Measurements from ENCODE around the gene MRM3. TPM values are rescaled to one million over a fixed set of nuclear protein-coding genes. Genes with fewer than 3 reads are reported as not detected.
"Not testable (repeated sequence)": the region's sequence is repeated elsewhere in the genome, so short reads cannot be mapped to it uniquely, and the experiment has no call there.

Gene MRM3, protein sequence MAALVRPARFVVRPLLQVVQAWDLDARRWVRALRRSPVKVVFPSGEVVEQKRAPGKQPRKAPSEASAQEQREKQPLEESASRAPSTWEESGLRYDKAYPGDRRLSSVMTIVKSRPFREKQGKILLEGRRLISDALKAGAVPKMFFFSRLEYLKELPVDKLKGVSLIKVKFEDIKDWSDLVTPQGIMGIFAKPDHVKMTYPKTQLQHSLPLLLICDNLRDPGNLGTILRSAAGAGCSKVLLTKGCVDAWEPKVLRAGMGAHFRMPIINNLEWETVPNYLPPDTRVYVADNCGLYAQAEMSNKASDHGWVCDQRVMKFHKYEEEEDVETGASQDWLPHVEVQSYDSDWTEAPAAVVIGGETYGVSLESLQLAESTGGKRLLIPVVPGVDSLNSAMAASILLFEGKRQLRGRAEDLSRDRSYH
- 10 to 100 TPM; 10.5 to 14.1 (median 12.7) TPM for polyA plus RNA-seq (ENCODE audit: insufficient read length in 10 of 10)
- long read RNA-seq, donor 1, transcript MRM3-201 (4 exons, 1,809 nt) = major isoform, 5 of 8 reads
- long read RNA-seq, donor 1, partial matches to known transcripts = 0 of 8 reads
- long read RNA-seq, donor 1, other reads (novel, unspliced or antisense) = 0 of 8 reads
- long read RNA-seq, donor 2, partial matches to known transcripts = 0 of 1 reads
- long read RNA-seq, donor 2, other reads (novel, unspliced or antisense) = 0 of 1 reads
- long read RNA-seq, donor 3 = 0 reads
- long read RNA-seq, donor 4, partial matches to known transcripts = 0 of 5 reads
- long read RNA-seq, donor 4, other reads (novel, unspliced or antisense) = 0 of 5 reads
- long read RNA-seq, donor 5, partial matches to known transcripts = 0 of 4 reads
- long read RNA-seq, donor 5, other reads (novel, unspliced or antisense) = 0 of 4 reads
- long read RNA-seq, donor 6, transcript MRM3-201 (4 exons, 1,809 nt) = major isoform, 9 of 11 reads
- long read RNA-seq, donor 6, partial matches to known transcripts = 0 of 11 reads
- long read RNA-seq, donor 6, other reads (novel, unspliced or antisense) = 0 of 11 reads
- long read RNA-seq, donor 7, partial matches to known transcripts = 0 of 1 reads
- long read RNA-seq, donor 7, other reads (novel, unspliced or antisense) = 0 of 1 reads
- long read RNA-seq, donor 8, partial matches to known transcripts = 0 of 2 reads
- long read RNA-seq, donor 8, other reads (novel, unspliced or antisense) = 0 of 2 reads
- long read RNA-seq, donor 9 = 0 reads

DNA sequence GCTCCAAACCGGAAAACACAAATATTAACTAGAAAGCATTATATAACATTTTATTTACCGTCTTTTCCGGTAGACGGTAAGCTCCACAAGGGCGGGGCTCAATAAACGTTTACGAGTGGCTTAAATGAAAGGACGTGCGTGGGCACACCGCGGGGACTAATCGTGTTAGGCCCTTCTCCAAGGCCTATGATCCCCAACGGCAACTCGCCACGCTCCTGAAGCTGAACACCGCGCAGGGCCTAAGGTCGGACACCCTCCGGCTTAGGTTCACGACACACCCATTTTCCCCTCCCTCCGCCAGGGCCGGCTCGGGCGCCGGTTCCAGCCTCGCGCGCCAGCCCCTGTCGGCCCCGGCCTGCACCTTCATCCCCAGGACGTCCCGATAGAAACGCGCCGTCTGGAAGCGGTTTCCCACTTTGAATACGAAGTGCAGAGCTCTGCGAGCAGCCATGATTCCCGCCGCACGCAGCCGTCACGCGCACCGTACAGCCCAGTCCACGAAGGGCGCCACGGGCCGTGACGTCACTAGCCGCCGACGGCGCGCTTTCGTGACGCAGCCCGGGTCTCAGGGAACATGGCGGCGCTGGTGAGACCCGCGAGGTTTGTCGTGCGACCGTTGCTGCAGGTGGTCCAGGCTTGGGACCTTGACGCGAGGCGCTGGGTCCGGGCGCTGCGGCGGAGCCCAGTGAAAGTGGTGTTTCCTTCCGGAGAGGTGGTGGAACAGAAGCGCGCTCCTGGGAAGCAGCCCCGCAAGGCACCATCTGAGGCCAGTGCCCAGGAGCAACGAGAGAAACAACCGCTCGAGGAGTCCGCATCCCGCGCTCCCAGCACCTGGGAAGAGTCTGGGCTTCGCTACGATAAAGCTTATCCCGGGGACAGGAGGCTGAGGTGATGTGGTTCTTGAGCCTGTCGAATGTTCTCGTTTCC, at the start of gene MRM3, which contains the start of gene GLOD4:
Gene MRM3, plus strand, starts transcription at position 549 of the 927 bp plus-strand sequence. Its CDS starts 26 bp downstream, at position 575.
Gene GLOD4, minus strand, starts transcription at position 476 of the 927 bp plus-strand sequence. Its CDS starts 25 bp downstream, at position 451.
- peak; percentile 89 to 98 (median 95) for DNase-seq

DNA sequence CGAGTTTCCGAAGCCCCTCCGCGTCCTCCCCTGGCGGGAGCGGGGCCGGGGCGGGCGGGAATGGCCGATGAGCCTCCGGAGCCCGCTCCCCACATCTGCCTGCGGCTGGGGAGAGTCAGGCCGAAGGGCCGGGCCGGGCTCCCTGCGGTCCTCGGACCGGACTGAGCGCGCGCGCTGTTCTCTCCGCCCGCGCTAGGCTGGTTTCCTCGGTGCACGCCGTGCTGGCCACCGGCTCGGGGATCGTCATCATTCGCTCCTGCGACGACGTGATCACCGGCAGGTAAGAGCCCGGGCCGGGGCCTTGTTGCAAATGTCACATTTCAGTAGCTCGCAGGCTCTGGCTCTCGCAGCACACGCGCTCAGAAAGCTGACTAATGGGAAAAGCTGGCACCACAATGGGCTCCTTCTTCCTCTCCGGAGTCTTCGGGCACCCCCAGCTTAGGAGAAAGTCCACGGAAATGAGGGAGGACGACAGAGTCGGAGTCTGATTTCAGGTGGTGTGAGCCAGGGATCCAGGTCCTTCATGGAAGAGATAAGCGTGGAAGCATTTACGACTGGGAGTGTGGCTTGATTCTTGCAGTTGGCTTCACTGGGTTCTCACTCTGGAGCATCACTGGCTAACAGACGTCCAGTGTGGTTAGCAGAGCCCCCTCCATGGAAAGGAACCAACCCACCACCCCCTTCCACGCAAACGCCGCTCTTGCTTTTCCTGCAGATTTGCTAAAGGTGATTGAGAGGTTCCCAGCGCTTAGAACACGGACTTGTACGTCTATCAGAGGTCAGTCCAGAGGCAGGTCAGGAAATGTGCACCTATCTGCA, 49.0 kb upstream of the MRM3 start:
- DNase-seq = peak in 2 of 3 donors; percentile 23 to 69

DNA sequence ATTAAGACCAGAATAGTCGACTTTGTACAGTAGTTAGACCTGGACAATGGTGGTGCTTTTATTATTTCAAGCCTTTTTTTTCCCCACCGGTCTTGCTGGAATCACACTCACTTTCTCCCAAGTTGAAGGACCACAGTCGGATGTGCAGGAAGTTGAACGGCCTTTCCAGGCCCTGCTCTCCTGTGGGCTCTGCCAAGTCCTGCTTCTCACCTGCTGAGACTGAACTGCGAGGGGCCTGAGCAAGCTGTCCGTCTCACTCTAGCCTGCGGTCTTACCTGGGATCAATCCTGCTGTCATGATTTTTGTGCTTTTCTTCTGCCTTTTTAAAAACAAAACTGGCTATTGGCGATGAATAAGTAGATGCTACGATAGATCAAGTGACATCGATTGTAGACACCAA, 48.4 kb upstream of the MRM3 start:
- DNase-seq = no peak

DNA sequence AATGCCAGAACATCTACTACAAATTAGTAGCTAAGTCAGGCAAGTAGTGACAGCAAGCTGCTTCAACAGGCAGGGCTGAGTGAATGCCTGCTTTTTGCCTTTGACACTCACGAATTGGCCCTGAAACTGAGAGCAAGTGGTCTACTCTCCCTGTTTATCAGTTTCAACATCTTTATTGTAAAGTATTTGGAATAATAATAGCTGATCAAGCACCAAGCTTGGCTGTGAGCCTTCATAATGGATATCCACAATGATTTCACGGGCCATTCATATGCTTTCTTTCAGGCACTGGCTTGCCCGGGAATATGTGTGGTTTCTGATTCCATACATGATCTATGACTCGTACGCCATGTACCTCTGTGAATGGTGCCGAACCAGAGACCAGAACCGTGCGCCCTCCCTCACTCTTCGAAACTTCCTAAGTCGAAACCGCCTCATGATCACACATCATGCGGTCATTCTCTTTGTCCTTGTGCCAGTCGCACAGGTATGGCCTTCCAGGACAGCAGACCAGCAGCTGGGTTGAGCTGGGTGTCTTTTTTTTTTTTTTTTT, 44.5 kb upstream of the MRM3 start:
- DNase-seq = no peak

DNA sequence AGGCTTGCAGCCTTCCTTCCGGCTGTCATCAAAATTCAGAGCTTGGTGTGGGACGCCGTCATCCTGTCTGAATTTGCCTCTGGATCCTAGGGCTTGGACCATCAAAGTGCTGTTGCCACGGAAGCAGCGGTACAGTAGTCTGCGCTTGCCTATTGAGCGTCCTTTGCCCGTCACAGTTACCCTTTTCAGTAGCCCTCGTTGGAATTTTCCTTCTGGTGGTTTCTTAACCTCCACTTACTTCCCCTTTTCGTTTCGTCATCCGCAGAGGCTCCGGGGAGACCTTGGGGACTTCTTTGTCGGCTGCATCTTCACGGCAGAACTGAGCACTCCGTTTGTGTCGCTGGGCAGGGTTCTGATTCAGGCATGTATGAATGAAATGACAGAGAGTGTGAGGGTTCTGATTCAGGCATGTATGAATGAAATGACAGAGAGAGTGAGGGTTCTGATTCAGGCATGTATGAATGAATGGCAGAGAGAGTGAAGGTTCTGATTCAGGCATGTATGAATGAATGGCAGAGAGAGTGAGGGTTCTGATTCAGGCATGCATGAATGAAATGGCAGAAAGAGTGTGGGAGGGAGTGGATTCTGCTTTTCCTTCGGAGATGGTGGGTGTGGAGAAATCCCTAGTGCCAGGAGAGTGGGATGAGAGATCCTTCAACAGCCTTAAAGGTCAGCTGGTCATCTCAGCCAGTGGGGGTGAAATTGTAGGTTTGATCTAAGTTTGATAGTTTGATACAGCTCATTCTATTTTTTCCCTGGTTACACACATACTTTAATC, 41.7 kb upstream of the MRM3 start:
- peak in 2 of 3 donors; percentile 16 to 35 for DNase-seq

DNA sequence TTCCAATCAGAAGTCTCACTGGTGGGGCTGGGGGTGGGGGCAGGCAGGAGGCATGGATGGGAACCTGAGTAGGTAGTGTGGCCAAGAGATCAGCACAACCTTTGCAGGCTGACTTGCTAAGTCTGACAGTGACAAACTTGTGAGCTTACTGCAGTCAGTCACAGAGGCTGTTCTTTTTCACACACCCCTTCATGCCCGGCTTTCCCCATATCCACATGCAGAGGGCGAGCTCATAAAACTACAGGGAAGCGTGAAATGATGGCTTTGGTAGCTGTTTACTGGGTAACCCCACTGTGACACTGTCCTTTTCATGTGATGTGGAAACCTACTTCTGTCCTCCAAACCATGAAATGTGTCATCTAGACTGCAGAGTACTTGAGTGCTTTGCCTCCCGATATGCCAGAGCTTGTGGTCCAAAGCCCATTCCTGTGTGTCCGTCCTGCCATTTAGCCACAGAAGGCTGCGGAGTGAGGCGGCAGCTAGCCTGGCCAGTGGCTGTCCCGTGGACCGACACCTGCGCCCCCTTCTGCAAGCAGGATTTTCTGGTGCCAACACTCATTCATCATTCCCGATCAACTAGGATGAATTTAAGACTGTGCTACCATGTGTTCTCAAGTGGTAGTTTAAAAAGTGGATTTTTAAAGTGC, 39.9 kb upstream of the MRM3 start:
- no peak for DNase-seq

DNA sequence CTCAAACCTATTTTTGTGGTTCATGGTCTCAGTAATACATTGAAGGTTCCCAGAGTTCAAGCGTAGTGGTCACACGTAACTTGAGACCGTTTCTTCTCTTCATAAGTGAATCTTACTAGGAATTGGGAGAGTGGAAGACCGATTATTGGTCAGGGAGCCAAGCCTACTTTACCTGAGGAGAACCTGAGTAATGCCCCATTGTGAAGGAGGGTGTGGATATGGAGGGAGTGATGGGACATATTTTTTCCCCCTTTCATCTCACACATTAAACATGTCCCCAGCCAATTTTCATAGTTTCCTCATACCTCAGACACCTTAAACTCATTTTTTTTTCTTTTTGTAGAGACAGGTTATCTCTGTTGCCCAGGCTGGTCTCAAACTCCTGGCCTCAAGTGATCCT, 39.0 kb upstream of the MRM3 start:
- DNase-seq = no peak

DNA sequence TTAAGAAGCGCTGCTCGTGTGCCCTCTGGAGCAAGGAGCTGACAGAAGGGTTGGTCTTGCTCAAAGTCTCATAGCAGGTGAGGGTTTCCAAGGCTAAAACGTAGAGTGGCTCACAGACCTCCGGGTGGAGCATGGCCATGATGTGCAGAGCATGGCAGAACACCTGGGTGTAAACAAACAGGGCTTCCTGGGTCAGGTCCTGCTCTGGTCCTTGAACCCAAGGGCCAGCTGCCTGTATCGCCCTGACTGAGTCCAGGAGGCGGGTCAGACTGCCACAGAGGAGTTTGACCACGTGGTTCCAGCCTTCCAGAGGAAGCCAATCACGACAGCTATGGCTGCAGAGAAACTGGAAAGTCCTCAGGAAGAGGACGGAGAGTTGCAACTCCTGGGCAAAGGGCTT, 37.2 kb upstream of the MRM3 start:
- DNase-seq = no peak

DNA sequence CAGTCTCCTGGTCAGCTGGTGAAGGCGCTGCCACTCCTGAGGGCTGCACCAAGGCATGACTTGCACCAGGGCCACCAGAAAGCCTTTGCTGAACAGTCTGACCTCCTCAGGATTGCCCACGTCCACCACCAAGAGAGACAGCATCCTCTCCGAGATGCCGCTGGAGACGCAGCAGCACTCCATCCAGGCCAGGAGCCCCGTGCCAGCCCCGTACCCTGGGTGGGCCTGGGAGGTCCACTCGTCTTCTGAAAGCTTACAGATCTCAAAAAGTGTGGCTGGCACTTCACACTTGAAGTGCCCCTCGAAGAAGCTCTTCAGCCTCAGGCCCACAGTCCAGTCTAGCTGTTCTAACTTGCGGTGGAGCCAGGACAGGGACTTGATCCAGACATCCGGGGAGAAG, 36.7 kb upstream of the MRM3 start:
- no peak for DNase-seq

DNA sequence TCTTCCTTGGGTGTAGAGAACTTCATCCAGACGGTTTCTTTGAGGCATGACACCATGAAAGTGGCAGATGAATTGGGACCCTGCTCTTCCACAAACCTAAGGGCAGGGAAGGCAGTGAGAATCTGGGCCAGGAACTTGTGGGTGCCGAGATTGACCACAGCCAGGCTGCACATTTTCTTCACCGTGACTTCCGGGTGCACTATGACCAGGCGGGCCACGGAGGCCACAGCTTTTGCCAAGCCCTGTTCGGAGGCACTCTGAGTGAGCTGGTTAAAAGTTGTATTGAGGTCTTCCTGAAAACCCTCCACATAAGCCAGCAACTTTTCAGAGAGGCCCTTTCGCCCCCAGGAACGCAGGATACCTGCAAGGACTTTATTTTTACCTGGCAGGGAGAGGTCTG, 36.0 kb upstream of the MRM3 start:
- no peak for DNase-seq

DNA sequence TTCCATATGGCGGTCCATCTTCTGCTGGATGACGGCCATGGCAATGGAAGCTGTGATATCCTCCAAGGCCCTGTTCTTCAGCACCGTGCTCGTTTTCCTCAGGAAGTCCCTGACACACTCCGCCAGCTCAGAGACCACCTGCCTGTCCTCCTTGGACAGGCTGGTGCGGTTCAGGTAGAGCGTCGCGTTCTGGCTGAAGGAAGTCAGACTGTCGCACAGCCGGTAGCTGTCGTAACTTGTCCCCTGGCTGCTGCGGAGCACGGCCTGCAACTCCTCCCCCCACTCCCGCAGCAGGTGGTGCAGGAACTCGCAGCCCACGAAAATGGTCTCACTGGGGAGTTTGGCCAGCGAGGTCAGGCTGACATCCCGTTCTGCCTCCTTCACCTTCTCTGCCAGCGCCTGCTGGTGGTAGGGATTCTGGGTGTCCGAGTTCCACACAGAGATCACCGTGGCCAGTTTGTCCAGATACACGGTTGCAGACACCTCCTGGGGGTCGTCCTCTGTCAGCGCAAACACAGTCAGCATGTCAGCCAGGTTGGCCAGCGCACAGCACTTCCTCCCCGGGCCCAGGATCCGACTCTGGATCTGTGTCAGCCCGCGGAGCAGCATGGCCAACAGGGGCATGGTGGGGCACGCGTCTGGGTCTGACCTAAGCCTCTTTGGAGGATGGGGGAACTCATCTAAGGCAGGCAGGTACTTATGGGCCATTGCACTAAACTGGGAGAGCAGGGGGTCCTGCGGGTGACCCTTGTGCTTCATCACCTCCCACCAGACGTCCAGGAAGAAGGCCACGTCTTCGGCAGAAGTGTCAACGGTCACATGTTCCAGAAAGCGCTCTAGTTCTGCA, 35.1 kb upstream of the MRM3 start:
- DNase-seq = no peak

DNA sequence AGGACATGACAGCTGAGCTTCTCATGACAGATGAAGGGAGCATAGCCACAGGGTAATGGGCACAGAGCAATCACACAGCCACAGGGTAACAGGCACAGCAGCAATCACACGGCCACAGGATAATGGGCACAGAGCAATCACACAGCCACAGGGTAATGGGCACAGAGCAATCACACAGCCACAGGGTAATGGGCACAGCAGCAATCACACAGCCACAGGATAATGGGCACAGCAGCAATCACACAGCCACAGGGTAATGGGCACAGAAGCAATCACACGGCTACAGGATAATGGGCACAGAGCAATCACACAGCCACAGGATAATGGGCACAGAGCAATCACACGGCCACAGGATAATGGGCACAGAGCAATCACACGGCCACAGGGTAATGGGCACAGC, 33.5 kb upstream of the MRM3 start:
- DNase-seq = not testable (repeated sequence)

DNA sequence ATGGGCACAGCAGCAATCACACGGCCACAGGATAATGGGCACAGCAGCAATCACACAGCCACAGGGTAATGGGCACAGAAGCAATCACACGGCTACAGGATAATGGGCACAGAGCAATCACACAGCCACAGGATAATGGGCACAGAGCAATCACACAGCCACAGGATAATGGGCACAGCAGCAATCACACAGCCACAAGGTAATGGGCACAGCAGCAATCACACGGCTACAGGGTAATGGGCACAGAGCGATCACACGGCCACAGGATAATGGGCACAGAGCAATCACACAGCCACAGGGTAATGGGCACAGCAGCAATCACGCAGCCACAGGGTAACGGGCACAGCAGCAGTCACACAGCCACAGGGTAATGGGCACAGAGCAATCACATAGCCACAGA, 32.8 kb upstream of the MRM3 start:
- not testable (repeated sequence) for DNase-seq

DNA sequence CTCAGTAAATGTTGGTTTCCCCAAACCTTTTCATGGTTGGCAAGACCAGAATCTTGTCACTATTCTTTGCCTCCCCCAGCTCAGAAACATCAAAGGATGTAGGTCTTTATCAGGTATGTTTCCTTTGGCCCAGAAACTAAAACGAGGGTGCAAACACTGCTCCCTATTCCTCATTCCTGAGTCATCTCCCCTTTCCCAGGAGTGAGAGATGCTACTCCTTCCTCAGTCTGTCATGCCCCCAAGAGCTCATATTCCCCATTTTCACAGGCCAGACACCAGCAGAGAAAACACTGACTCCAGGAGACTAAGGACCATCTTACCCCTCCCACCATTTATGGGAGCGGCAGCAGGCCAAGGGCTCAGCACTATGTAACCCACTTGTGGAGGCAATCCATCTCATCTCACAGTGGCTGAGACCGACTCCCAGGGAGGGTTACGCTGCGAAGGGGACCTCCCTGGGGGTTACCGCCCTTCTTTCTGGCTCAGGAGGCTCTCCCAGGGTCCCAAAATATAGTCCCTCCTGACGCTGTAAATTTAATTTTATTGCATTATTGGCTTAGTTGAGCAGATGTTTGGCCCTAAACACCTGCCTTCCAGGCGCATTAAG, 31.6 kb upstream of the MRM3 start:
- no peak for DNase-seq

DNA sequence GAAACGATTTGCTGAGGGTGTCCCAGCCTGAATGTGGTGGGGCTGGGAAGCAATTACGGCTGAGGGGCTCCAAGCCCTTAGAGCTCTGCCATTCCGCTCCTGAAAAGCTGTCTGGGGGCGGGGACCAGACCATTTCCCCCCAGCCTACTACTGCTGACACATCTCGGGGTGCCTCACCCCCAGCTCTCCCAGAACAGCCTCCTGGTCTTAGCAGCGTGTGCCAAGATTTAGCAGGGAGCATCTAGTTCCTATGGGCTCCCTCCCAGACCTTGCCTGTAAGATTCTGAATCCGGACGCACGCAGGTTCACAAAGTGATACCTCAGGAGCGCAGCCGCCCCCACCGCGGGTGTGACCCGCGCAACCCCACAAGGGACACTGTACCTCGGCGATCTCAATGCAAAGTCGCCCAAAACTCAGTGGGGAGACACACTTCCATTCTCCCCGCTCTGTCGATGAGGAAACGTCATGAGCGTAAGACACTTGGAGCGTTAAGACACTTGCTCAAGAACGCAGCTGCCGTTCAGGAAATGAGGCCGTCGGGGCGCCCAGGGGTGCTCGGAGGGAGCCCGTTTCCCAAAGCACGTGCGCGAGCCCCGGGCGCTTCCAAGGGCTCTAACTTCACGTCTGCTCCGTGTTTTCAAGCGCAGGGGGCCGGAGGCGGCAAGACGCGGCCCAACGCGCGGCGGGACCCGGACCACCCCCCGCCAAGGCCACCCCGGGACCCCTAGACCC, 30.7 kb upstream of the MRM3 start:
- DNase-seq = peak in 1 of 3 donors; percentile 21

DNA sequence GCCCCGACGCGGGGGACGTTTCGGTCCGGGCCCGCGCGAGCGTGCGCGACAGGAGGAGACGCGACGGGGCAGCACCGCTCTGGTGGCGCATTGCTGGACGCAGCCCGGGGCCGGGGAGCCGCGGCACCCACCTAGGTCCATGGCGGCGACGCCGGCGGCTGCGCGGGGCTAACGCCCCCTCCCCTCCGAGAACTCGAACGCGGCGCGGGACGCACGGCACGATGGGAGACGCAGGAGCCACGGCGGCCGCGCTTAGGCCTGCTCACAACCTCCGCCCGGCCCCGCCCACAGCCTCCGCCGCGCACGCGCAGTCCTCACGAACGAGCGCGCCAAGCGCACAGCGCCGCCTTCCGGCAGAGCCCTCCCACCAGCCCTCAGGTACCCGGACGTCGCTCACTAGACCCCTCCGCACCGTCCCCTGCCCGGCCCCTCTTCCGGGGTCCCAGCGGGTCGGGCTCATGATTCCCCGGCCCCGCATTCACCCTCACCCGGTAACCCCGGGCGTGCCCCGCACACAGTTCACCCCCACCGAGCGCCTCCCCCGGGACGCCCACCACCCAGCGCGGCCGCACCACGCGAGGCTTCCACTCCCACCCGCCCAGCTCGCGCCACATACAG, 30.0 kb upstream of the MRM3 start, which contains the start of gene GEMIN4:
Gene GEMIN4, minus strand, starts transcription at position 263 of the 618 bp plus-strand sequence. Its CDS starts 122 bp downstream, at position 141.
- peak; percentile 88 to 97 (median 96) for DNase-seq
